ENCODE data around the gene ASIC1. TPM values are rescaled to one million over a fixed set of nuclear protein-coding genes. Genes with fewer than 3 reads are reported as not detected.

The ASIC1 gene
- total RNA-seq, 1 experiment from 2014 or later = 6.0 TPM

DNA sequence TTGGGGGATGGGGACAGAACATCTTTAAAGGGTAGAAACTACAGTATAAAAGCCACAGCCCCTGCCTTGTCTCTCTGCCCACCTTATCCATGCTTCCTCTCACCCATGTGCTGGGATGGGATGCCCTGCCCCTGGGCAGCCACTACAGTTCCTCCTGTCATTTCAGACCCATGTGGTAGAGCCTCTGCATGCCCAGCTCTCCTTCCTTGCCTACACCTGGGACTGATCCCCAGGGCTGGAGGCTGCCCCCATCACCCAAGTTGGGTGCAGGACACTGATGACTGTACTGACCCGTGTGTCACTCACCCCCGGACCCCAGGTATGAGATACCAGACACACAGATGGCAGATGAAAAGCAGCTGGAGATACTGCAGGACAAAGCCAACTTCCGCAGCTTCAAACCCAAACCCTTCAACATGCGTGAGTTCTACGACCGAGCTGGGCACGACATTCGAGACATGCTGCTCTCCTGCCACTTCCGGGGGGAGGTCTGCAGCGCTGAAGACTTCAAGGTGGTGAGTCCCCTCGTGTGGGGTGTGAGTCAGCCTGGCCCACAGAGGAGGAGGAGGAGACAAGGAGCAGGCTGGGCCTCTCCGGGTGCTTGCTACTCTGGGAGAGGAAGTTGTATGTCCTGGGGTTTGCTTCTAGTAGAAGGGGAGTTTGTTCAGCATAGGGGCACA is 2.2 kb downstream of the ASIC1 start:
- Histone ChIP-seq H3F3A (ENCODE audit: low read length, unreplicated experiment) (no peaks in the 10 kb centered on the region), H3K4me1 (ENCODE audit: insufficient read depth, low read length) (peaks cover 11% of the 10 kb centered on the region), H3K27ac (ENCODE audit: low read length) (no peak overlapping the region), H3K9ac (ENCODE audit: low read length) (no peak overlapping the region), H3K9me3 (ENCODE audit: low read length) (no peaks in the 10 kb centered on the region), H3K27me3 (ENCODE audit: low read length) (no peaks in the 10 kb centered on the region), H3K79me2 (ENCODE audit: low read length) (no peaks in the 10 kb centered on the region), H2AFZ (ENCODE audit: low read length) (no peak overlapping the region), H4K20me1 (ENCODE audit: low read length) (no peaks in the 10 kb centered on the region), H3K4me2 (ENCODE audit: low read length) (no peak overlapping the region), H3K4me3 (ENCODE audit: low read length) (no peak overlapping the region), H3K9me2 (replicated peaks; ENCODE audit: low read length) (no peaks in the 10 kb centered on the region), H3K36me3 (ENCODE audit: low read depth, low read length) (no peaks in the 10 kb centered on the region)
- ATAC-seq (no peak), DNase-seq (no peak)
- TF ChIP-seq CTCF (conservative IDR thresholded peaks at IDR 0.05; ENCODE audit: low read depth, low read length) (no peak), EZH2phosphoT487 (IDR thresholded peaks at IDR 0.05; ENCODE audit: borderline replicate concordance, low read length) (no peak), EZH2 (IDR thresholded peaks at IDR 0.05; ENCODE audit: low read length, unreplicated experiment) (no peak)
- intact Hi-C loops (cut with micrococcal nuclease) = loop anchor here (5.0 kb wide), 1 partner anchor 282 kb away; no protein-coding TSS in a partner anchor
- POLR2A ChIA-PET (ENCODE audit: unreplicated experiment) = interaction anchor here (0.6 kb wide), 1 partner anchor 25 kb away, joined by 9 read pairs; no protein-coding TSS in a partner anchor
- no TSS peak for BruUV-seq (replicated peaks)
- CTCF ChIA-PET = no interaction called here

GRCh38 chr12:50060120-50060468 is 2.7 kb downstream of the ASIC1 start:
- H3K9ac ChIP-seq (ENCODE audit: low read length) = no peak overlapping the region
- TF ChIP-seq EZH2phosphoT487 (IDR thresholded peaks at IDR 0.05; ENCODE audit: borderline replicate concordance, low read length) = no peak
- TF ChIP-seq CTCF (conservative IDR thresholded peaks at IDR 0.05; ENCODE audit: low read depth, low read length) = no peak
- TF ChIP-seq EZH2 (IDR thresholded peaks at IDR 0.05; ENCODE audit: low read length, unreplicated experiment) = no peak
- BruUV-seq (replicated peaks) = TSS peak; percentile 26
- no peaks in the 10 kb centered on the region for H3F3A ChIP-seq (ENCODE audit: low read length, unreplicated experiment)
- no peak overlapping the region for H3K27ac ChIP-seq (ENCODE audit: low read length)
- no peak overlapping the region for H3K4me2 ChIP-seq (ENCODE audit: low read length)
- H2AFZ ChIP-seq (ENCODE audit: low read length) = no peak overlapping the region
- no peaks in the 10 kb centered on the region for H3K79me2 ChIP-seq (ENCODE audit: low read length)
- DNase-seq (no peak), ATAC-seq (no peak)
- H3K9me2 ChIP-seq (replicated peaks; ENCODE audit: low read length) = no peaks in the 10 kb centered on the region
- no peaks in the 10 kb centered on the region for H4K20me1 ChIP-seq (ENCODE audit: low read length)
- no peak overlapping the region for H3K4me3 ChIP-seq (ENCODE audit: low read length)
- ChIA-PET POLR2A (ENCODE audit: unreplicated experiment) (no interaction called here), CTCF (no interaction called here)
- H3K36me3 ChIP-seq (ENCODE audit: low read depth, low read length) = no peaks in the 10 kb centered on the region
- intact Hi-C loops (cut with micrococcal nuclease) = no loop called here
- peaks cover 11% of the 10 kb centered on the region for H3K4me1 ChIP-seq (ENCODE audit: insufficient read depth, low read length)
- H3K9me3 ChIP-seq (ENCODE audit: low read length) = no peaks in the 10 kb centered on the region
- H3K27me3 ChIP-seq (ENCODE audit: low read length) = no peaks in the 10 kb centered on the region

DNA sequence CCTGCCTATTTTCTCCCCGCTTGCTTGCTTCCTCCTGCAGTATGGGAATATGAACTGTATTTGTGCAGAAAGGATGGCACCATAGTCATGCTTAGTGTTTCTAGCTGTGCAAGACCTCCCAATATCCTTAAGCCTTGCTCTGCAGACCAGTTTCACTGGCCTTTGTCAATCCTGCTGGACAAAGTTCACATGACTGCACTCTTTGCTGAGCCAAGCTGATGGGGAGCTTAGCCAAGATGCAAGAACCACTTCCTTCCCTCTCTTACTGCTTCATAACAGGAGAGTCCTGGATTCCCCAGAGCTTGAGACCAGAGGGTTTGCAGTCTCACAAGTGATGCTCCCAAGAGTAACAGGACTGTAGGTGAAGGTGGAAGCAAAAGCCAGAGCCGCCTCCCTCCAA is 3.8 kb downstream of the ASIC1 start:
- no peaks in the 10 kb centered on the region for H3K9me3 ChIP-seq (ENCODE audit: low read length)
- H3K79me2 ChIP-seq (ENCODE audit: low read length) = no peaks in the 10 kb centered on the region
- BruUV-seq (replicated peaks) = no TSS peak
- POLR2A ChIA-PET (ENCODE audit: unreplicated experiment) = no interaction called here
- H3K4me2 ChIP-seq (ENCODE audit: low read length) = no peak overlapping the region
- H2AFZ ChIP-seq (ENCODE audit: low read length) = no peak overlapping the region
- ATAC-seq = no peak
- DNase-seq = no peak
- H3K4me1 ChIP-seq (ENCODE audit: insufficient read depth, low read length) = peaks cover 9% of the 10 kb centered on the region
- no peaks in the 10 kb centered on the region for H3K27me3 ChIP-seq (ENCODE audit: low read length)
- H3K4me3 ChIP-seq (ENCODE audit: low read length) = no peak overlapping the region
- CTCF ChIA-PET = no interaction called here
- H3K9ac ChIP-seq (ENCODE audit: low read length) = no peak overlapping the region
- H3F3A ChIP-seq (ENCODE audit: low read length, unreplicated experiment) = no peaks in the 10 kb centered on the region
- intact Hi-C loops (cut with micrococcal nuclease) = no loop called here
- H3K36me3 ChIP-seq (ENCODE audit: low read depth, low read length) = no peaks in the 10 kb centered on the region
- H4K20me1 ChIP-seq (ENCODE audit: low read length) = no peaks in the 10 kb centered on the region
- H3K27ac ChIP-seq (ENCODE audit: low read length) = no peak overlapping the region
- H3K9me2 ChIP-seq (replicated peaks; ENCODE audit: low read length) = no peaks in the 10 kb centered on the region
- TF ChIP-seq EZH2 (IDR thresholded peaks at IDR 0.05; ENCODE audit: low read length, unreplicated experiment) (no peak), CTCF (conservative IDR thresholded peaks at IDR 0.05; ENCODE audit: low read depth, low read length) (no peak), EZH2phosphoT487 (IDR thresholded peaks at IDR 0.05; ENCODE audit: borderline replicate concordance, low read length) (no peak)

Data from PC-3 (cell line).